Endodermal cell (in vitro differentiated cells): ENCODE measurements around the gene EIF4A3. TPM values are rescaled to one million over a fixed set of nuclear protein-coding genes. Genes with fewer than 3 reads are reported as not detected.

Experiments used
- DNase-seq: peaks from one replicate; pipeline ENCODE4 v3.0.0-alpha.2; 2017
- H3K27ac ChIP-seq: 2 replicates; pipeline ENCODE4 v1.5.1; 2013; ENCODE audit warnings: mild to moderate bottlenecking, low read depth, low read length, moderate library complexity
- H3K27me3 ChIP-seq: 2 replicates; pipeline ENCODE4 v1.6.1; 2013; ENCODE audit warnings: mild to moderate bottlenecking, low read length, moderate library complexity; ENCODE audit not compliant: insufficient read depth, control insufficient read depth, poor library complexity, severe bottlenecking
- H3K36me3 ChIP-seq: 2 replicates; pipeline ENCODE4 v1.7.0; 2013; ENCODE audit warnings: mild to moderate bottlenecking, low read length, moderate library complexity; ENCODE audit not compliant: control insufficient read depth, insufficient read depth
- H3K4me1 ChIP-seq: one replicate; pipeline ENCODE4 v1.7.0; 2013; ENCODE audit warnings: low read length; ENCODE audit not compliant: control insufficient read depth, insufficient read depth
- H3K4me3 ChIP-seq: 2 replicates; pipeline ENCODE4 v1.5.1; 2013; ENCODE audit warnings: mild to moderate bottlenecking, low read length, moderate library complexity
- H3K9ac ChIP-seq: 2 replicates; pipeline ENCODE4 v1.6.1; 2013; ENCODE audit warnings: mild to moderate bottlenecking, low read length, moderate library complexity; ENCODE audit not compliant: poor library complexity, severe bottlenecking; ENCODE audit errors: extremely low read depth
- H3K9me3 ChIP-seq: 2 replicates; pipeline ENCODE4 v1.6.1; 2013; ENCODE audit warnings: mild to moderate bottlenecking, low read length, moderate library complexity; ENCODE audit not compliant: control insufficient read depth
- H3K27ac Mint-ChIP-seq: 2 replicates; pipeline ENCODE4 v1.8.0; 2020; ENCODE audit warnings: mixed read lengths
- H3K27me3 Mint-ChIP-seq: 2 replicates; pipeline ENCODE4 v1.8.0; 2021; ENCODE audit warnings: mild to moderate bottlenecking, mixed read lengths; ENCODE audit not compliant: insufficient read depth
- H3K36me3 Mint-ChIP-seq: 2 replicates; pipeline ENCODE4 v1.8.0; 2020; ENCODE audit warnings: low read depth, mixed read lengths
- H3K4me1 Mint-ChIP-seq: 2 replicates; pipeline ENCODE4 v1.8.0; 2020; ENCODE audit warnings: mixed read lengths
- H3K4me3 Mint-ChIP-seq: 2 replicates; pipeline ENCODE4 v1.8.0; 2020; ENCODE audit warnings: mild to moderate bottlenecking, moderate library complexity, mixed read lengths
- H3K9me3 Mint-ChIP-seq: 2 replicates; pipeline ENCODE4 v1.8.0; 2020; ENCODE audit warnings: mild to moderate bottlenecking, mixed read lengths
- CTCF ChIP-seq: fragments of 200-600 bp; sonication (generic); conservative IDR thresholded peaks from 2 replicates; pipeline ENCODE4 v1.5.0; 2021; ENCODE audit warnings: antibody characterized with exemption, mild to moderate bottlenecking
- WGBS, 2 experiments: methylation state at CpG; one replicate each; pipeline versions ENCODE4 v1.1.5 to v1.1.7; 2013; ENCODE audit warnings: missing lambda C conversion rate in 2 of 2, mixed read lengths in 1 of 2; ENCODE audit not compliant: insufficient coverage in 1 of 2, insufficient read length in 1 of 2; 5-methylcytosine and 5-hydroxymethylcytosine counted together
- total RNA-seq, 2 donors: library from RNA; stranded (reverse); fragmentation: NEBNext Ultra II Directional in 1 of 2; extraction: Animal tissue kit (Norgen Biotek cat#: 25700) in 1 of 2; gene quantifications; 2 replicates in 1 of 2; 3 replicates in 1 of 2; pipeline ENCODE4 v1.2.1, GENCODE V29; 2021

Gene EIF4A3
- total RNA-seq, 2 donors from 2014 or later = 107 to 110 TPM

GRCh38 chr17:80110447-80110812, 36.5 kb downstream of the EIF4A3 start:
- Mint-ChIP-seq H3K4me1 (peaks cover 9% of the 10 kb centered on the region), H3K27me3 (no peaks in the 10 kb centered on the region), H3K36me3 (peaks cover 14% of the 10 kb centered on the region), H3K9me3 (peaks cover 12% of the 10 kb centered on the region), H3K4me3 (no peak overlapping the region), H3K27ac (no peak overlapping the region)
- Histone ChIP-seq H3K9me3 (peaks cover 12% of the 10 kb centered on the region), H3K9ac (no peak overlapping the region), H3K4me3 (no peak overlapping the region), H3K36me3 (peaks cover 6% of the 10 kb centered on the region), H3K27ac (no peak overlapping the region), H3K27me3 (no peaks in the 10 kb centered on the region), H3K4me1 (no peaks in the 10 kb centered on the region)
- DNase-seq = no peak
- no peak for TF ChIP-seq CTCF
- 72 to 80% methylated on average over 6 to 9 of the region's 9 CpGs for WGBS, 2 experiments

- Mint-ChIP-seq H3K36me3 (peaks cover 11% of the 10 kb centered on the region), H3K9me3 (peaks cover 8% of the 10 kb centered on the region), H3K27ac (no peak overlapping the region), H3K27me3 (no peaks in the 10 kb centered on the region), H3K4me1 (peaks cover 9% of the 10 kb centered on the region), H3K4me3 (no peak overlapping the region)
- H3K9me3 ChIP-seq = peaks cover 6% of the 10 kb centered on the region
- H3K4me1 ChIP-seq = no peaks in the 10 kb centered on the region
- WGBS, 2 experiments = 92 to 95% methylated on average over 27 to 30 of the region's 30 CpGs
- no peak for DNase-seq
- no peak overlapping the region for H3K27ac ChIP-seq
- no peak for TF ChIP-seq CTCF
- H3K9ac ChIP-seq = no peak overlapping the region
- H3K27me3 ChIP-seq = no peaks in the 10 kb centered on the region
- no peak overlapping the region for H3K4me3 ChIP-seq
- peaks cover 6% of the 10 kb centered on the region for H3K36me3 ChIP-seq
These were observed 37.0 kb downstream of the EIF4A3 start for GRCh38 chr17:80109713-80110446.

GRCh38 chr17:80109066-80109660, 37.8 kb downstream of the EIF4A3 start:
- Histone ChIP-seq H3K9me3 (no peaks in the 10 kb centered on the region), H3K4me1 (no peaks in the 10 kb centered on the region), H3K4me3 (no peak overlapping the region), H3K27ac (no peak overlapping the region), H3K36me3 (peaks cover 4% of the 10 kb centered on the region), H3K9ac (no peak overlapping the region), H3K27me3 (no peaks in the 10 kb centered on the region)
- no peak for TF ChIP-seq CTCF
- H3K9me3 Mint-ChIP-seq = peaks cover 1% of the 10 kb centered on the region
- 90 to 91% methylated on average over 6 to 13 of the region's 13 CpGs for WGBS, 2 experiments
- DNase-seq = no peak
- H3K4me3 Mint-ChIP-seq = no peak overlapping the region
- H3K36me3 Mint-ChIP-seq = peaks cover 5% of the 10 kb centered on the region
- H3K27me3 Mint-ChIP-seq = no peaks in the 10 kb centered on the region
- peaks cover 12% of the 10 kb centered on the region for H3K4me1 Mint-ChIP-seq
- H3K27ac Mint-ChIP-seq = no peak overlapping the region
